HEK293 (cell line): ENCODE data around the gene ABI3BP.
"Not testable (repeated sequence)": the region's sequence is repeated elsewhere in the genome, so short reads cannot be mapped to it uniquely, and the experiment has no call there.

Source experiments
- CTCF ChIA-PET: fragments of 350-600 bp; formaldehyde crosslinking; extraction: SDS; loops from one replicate; lab custom pipeline; 2021; ENCODE audit warnings: antibody characterized with exemption; lab: Yijun Ruan, JAX
- POLR2A ChIA-PET: fragments of 300-600 bp; formaldehyde crosslinking; extraction: SDS; loops from one replicate; lab custom pipeline; 2020; ENCODE audit warnings: antibody characterized with exemption, inconsistent platforms; lab: Yijun Ruan, JAX
- H3K27ac ChIP-seq: fragments of 200-500 bp; sonication (Bioruptor generic); 2 replicates; pipeline ENCODE4 v1.5.1; 2014; ENCODE audit warnings: low read depth, low read length, control low read depth, inconsistent platforms; ENCODE audit errors: extremely low read depth
- H3K36me3 ChIP-seq, 2 experiments: fragments of 200-500 bp in 1 of 2; sonication (Bioruptor generic) in 1 of 2; 1 replicate in 1 of 2; 2 replicates in 1 of 2; pipeline ENCODE4 v1.5.1; 2014 to 2017; ENCODE audit warnings: inconsistent platforms in 2 of 2, low read length in 2 of 2; ENCODE audit not compliant: control insufficient read depth in 2 of 2, insufficient read depth in 1 of 2
- H3K4me1 ChIP-seq: fragments of 200-500 bp; sonication (Bioruptor generic); 2 replicates; pipeline ENCODE4 v1.5.1; 2014; ENCODE audit warnings: mild to moderate bottlenecking, low read length, inconsistent platforms; ENCODE audit not compliant: control insufficient read depth, insufficient read depth
- H3K4me3 ChIP-seq: 2 replicates; pipeline ENCODE4 v1.5.1; 2011; ENCODE audit warnings: low read depth, mild to moderate bottlenecking, control low read depth, low read length, moderate library complexity
- H3K9me3 ChIP-seq: fragments of 200-500 bp; sonication (Bioruptor generic); 2 replicates; pipeline ENCODE4 v1.5.1; 2014; ENCODE audit warnings: low read depth, low read length, inconsistent platforms; ENCODE audit not compliant: control insufficient read depth, insufficient read depth
- FEZF1 ChIP-seq: fragments of 450-650 bp; formaldehyde crosslinking; IDR thresholded peaks from 2 replicates; pipeline ENCODE4 v1.5.1; 2016; ENCODE audit warnings: missing biosample characterization, missing genetic modification characterization
- MZF1 ChIP-seq: fragments of 450-650 bp; formaldehyde crosslinking; IDR thresholded peaks from 2 replicates; pipeline ENCODE4 v1.5.1; 2017; ENCODE audit warnings: missing biosample characterization, missing genetic modification characterization, borderline replicate concordance
- PATZ1 ChIP-seq: fragments of 450-650 bp; formaldehyde crosslinking; IDR thresholded peaks from 2 replicates; pipeline ENCODE4 v1.5.1; 2016; ENCODE audit warnings: missing biosample characterization, missing genetic modification characterization
- PRDM1 ChIP-seq: fragments of 450-650 bp; formaldehyde crosslinking; IDR thresholded peaks from 2 replicates; pipeline ENCODE4; 2016; ENCODE audit warnings: missing biosample characterization, missing genetic modification characterization
- SETDB1 ChIP-seq: IDR thresholded peaks from one replicate; pipeline ENCODE4 v1.6.1; 2017; ENCODE audit warnings: mild to moderate bottlenecking, low read length, moderate library complexity, mixed read lengths; ENCODE audit not compliant: insufficient read length
- TCF7L2 ChIP-seq: IDR thresholded peaks from 2 replicates; pipeline ENCODE4 v1.6.1; 2011; ENCODE audit warnings: low read depth, mild to moderate bottlenecking, inconsistent platforms, low read length, moderate library complexity, borderline replicate concordance
- ZFP37 ChIP-seq: fragments of 450-650 bp; formaldehyde crosslinking; IDR thresholded peaks from 2 replicates; pipeline ENCODE4 v1.5.1; 2016; ENCODE audit warnings: missing biosample characterization, missing genetic modification characterization
- ZFP69B ChIP-seq: fragments of 450-650 bp; formaldehyde crosslinking; IDR thresholded peaks from 2 replicates; pipeline ENCODE4 v1.5.1; 2016; ENCODE audit warnings: missing biosample characterization, missing genetic modification characterization
- ZNF140 ChIP-seq: fragments of 450-650 bp; formaldehyde crosslinking; IDR thresholded peaks from 2 replicates; pipeline ENCODE4 v1.5.1; 2016; ENCODE audit warnings: missing biosample characterization, missing genetic modification characterization
- ZNF169 ChIP-seq: fragments of 450-650 bp; formaldehyde crosslinking; IDR thresholded peaks from 2 replicates; pipeline ENCODE4 v1.5.1; 2016; ENCODE audit warnings: missing biosample characterization, missing genetic modification characterization
- ZNF2 ChIP-seq: fragments of 450-650 bp; formaldehyde crosslinking; IDR thresholded peaks from 2 replicates; pipeline ENCODE4 v1.5.1; 2016; ENCODE audit warnings: missing biosample characterization, missing genetic modification characterization
- ZNF214 ChIP-seq: fragments of 450-650 bp; formaldehyde crosslinking; IDR thresholded peaks from 2 replicates; pipeline ENCODE4 v1.5.1; 2017; ENCODE audit warnings: missing biosample characterization, mild to moderate bottlenecking, missing genetic modification characterization, borderline replicate concordance
- ZNF24 ChIP-seq: fragments of 450-650 bp; formaldehyde crosslinking; IDR thresholded peaks from 2 replicates; pipeline ENCODE4 v1.5.1; 2016; ENCODE audit warnings: missing biosample characterization, missing genetic modification characterization
- ZNF248 ChIP-seq: fragments of 450-650 bp; formaldehyde crosslinking; IDR thresholded peaks from 2 replicates; pipeline ENCODE4 v1.5.1; 2017; ENCODE audit warnings: missing biosample characterization, missing genetic modification characterization
- ZNF544 ChIP-seq: fragments of 450-650 bp; formaldehyde crosslinking; IDR thresholded peaks from 2 replicates; pipeline ENCODE4 v1.5.0; 2017; ENCODE audit warnings: missing biosample characterization, missing genetic modification characterization
- ZNF548 ChIP-seq: fragments of 450-650 bp; formaldehyde crosslinking; IDR thresholded peaks from 2 replicates; pipeline ENCODE4 v1.5.1; 2016; ENCODE audit warnings: missing biosample characterization, missing genetic modification characterization
- ZNF600 ChIP-seq: fragments of 450-650 bp; formaldehyde crosslinking; IDR thresholded peaks from 2 replicates; pipeline ENCODE4 v1.5.1; 2016; ENCODE audit warnings: missing biosample characterization, missing genetic modification characterization
- ZNF830 ChIP-seq: fragments of 450-650 bp; IDR thresholded peaks from 2 replicates; pipeline ENCODE4 v1.5.0; 2018; ENCODE audit warnings: missing biosample characterization, missing genetic modification characterization, low read depth, mild to moderate bottlenecking, moderate library complexity
- ZSCAN16 ChIP-seq: fragments of 450-650 bp; formaldehyde crosslinking; IDR thresholded peaks from 2 replicates; pipeline ENCODE4 v1.5.1; 2016; ENCODE audit warnings: missing biosample characterization, missing genetic modification characterization
- TF ChIP-seq, protein P1 (sequence below): fragments of 450-650 bp; formaldehyde crosslinking; IDR thresholded peaks from 2 replicates; pipeline ENCODE4 v1.5.1; 2016; ENCODE audit warnings: missing biosample characterization, missing genetic modification characterization
- TF ChIP-seq, protein P2 (sequence below): fragments of 450-650 bp; formaldehyde crosslinking; IDR thresholded peaks from 2 replicates; pipeline ENCODE4 v1.5.1; 2017; ENCODE audit warnings: missing biosample characterization, missing genetic modification characterization

ABI3BP gene

DNA sequence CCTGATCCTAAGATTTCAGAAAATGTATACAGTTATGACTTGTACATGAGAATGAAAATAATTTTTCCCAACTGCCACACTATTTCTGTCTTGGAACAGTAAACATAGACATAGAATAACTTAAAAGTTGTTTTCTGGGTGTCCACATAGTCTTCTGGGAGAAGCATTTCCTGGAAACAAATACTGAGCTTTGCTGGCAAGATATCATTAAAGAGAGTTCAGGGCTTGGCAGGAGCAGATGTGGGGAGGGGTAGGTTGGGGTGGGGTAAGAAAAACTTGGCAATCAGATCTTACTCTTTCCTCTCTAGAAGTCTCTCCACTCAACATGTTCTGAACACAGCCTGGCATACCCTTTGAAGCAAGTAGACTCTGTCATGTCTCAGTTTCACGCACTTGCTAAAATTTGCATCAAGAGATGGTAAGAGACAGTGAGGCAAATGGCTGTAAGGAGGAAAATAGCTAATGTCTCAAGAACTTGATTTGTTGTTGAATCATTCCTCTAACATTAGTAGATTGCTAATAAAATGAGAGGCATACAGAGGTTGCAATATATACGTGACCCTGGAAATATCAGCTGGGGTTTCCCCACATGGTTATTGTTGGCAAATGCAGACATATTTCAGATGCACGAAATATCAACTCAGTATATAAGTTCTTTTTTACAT lies 27.3 kb upstream of the ABI3BP start (continued):
- TF ChIP-seq ZNF544: no peak
- TF ChIP-seq MZF1: no peak

DNA sequence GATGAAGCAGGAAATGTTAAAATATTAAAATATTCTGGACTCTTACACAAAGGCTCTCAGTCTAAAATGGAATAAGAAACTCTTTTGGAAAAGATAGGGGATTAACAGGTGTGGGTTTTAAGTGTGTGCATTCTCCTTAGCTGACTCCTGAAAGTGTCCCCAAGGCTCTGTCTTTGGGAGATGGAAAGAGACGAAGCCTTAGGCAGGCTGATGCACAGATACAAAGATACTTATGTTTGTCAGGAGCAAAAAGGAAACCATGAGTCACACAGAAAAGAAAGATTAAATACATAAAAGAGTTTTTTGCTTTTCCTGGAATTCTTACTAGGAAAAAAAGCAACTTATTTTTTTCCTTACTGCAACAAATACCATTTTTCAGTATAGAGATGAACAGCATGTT lies 23.8 kb upstream of the ABI3BP start:
- CTCF ChIA-PET: no interaction called here

DNA sequence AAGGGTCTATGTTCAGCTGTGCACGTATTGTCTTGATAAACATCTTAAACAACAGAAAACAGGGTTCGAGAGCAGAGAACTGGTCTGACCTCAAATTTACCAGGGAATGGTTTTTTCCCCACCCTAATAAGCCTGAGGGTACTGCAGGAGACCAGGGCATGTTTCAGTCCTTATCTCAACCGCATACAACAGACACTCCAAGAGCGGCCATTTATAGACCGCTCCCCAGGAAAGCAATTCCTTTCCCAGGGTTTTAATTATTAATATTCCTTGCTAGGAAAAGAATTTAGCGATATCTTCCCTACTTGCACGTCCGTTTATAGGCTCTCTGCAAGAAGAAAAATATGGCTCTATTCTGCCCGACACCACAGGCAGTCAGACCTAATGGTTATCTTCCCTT lies 19.1 kb upstream of the ABI3BP start:
- POLR2A ChIA-PET, H3K9me3 ChIP-seq, H3K4me1 ChIP-seq, H3K27ac ChIP-seq, H3K4me3 ChIP-seq, CTCF ChIA-PET, H3K36me3 ChIP-seq: not testable (repeated sequence)
- TF ChIP-seq SETDB1: peak; percentile 58

More for the DNA sequence above, 23.8 kb upstream of the ABI3BP start:
- Histone ChIP-seq H3K27ac (no peak overlapping the region), H3K9me3 (no peaks in the 10 kb centered on the region), H3K36me3 (no peaks in the 10 kb centered on the region), H3K4me1 (no peaks in the 10 kb centered on the region), H3K4me3 (no peak overlapping the region)
- POLR2A ChIA-PET: no interaction called here
- TF ChIP-seq ZNF169 (no peak), ZSCAN16 (tag by site-specific recombination) (no peak), ZNF830 (tag by site-specific recombination) (no peak), ZNF600 (tag by site-specific recombination) (no peak), PRDM1 (tag by site-specific recombination) (no peak), ZFP69B (tag by site-specific recombination) (no peak), ZNF548 (tag by site-specific recombination) (no peak), TCF7L2 (no peak), ZFP37 (tag by site-specific recombination) (no peak), ZNF2 (tag by site-specific recombination) (no peak), ZNF214 (tag by site-specific recombination) (no peak), ZNF24 (no peak), PATZ1 (tag by site-specific recombination) (no peak), ZNF248 (tag by site-specific recombination) (no peak), ZNF140 (tag by site-specific recombination) (no peak)
- TF ChIP-seq, protein P1, sequence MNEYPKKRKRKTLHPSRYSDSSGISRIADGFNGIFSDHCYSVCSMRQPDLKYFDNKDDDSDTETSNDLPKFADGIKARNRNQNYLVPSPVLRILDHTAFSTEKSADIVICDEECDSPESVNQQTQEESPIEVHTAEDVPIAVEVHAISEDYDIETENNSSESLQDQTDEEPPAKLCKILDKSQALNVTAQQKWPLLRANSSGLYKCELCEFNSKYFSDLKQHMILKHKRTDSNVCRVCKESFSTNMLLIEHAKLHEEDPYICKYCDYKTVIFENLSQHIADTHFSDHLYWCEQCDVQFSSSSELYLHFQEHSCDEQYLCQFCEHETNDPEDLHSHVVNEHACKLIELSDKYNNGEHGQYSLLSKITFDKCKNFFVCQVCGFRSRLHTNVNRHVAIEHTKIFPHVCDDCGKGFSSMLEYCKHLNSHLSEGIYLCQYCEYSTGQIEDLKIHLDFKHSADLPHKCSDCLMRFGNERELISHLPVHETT: no peak

DNA sequence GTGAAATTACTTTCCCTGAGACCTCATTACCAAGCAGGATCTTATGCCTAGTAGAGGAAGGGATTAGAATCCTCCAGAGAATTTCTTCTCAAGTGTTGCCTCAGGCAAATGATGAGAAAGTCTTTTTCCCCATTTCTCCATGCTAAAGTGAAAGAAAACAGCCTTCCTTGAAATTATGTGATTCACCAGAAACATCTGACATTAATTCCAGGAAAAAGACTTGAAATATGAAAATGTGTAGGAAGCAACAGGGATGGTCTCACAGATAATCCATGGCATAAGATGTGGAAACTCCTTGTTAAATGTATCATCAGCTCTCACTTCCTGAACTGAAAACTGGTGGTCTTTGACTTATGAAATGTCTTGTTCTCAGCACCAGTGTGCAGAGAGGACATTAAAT lies 17.9 kb upstream of the ABI3BP start:
- Histone ChIP-seq H3K4me3 (no peak overlapping the region), H3K36me3 (no peaks in the 10 kb centered on the region)
- TF ChIP-seq, protein P2, sequence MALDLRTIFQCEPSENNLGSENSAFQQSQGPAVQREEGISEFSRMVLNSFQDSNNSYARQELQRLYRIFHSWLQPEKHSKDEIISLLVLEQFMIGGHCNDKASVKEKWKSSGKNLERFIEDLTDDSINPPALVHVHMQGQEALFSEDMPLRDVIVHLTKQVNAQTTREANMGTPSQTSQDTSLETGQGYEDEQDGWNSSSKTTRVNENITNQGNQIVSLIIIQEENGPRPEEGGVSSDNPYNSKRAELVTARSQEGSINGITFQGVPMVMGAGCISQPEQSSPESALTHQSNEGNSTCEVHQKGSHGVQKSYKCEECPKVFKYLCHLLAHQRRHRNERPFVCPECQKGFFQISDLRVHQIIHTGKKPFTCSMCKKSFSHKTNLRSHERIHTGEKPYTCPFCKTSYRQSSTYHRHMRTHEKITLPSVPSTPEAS: no peak
- no peak for TF ChIP-seq FEZF1 (tag by site-specific recombination)
- no peak for TF ChIP-seq ZSCAN16 (tag by site-specific recombination)
- TF ChIP-seq, all 188 proteins: peak for 0
- no peaks in the 10 kb centered on the region for H3K9me3 ChIP-seq
- CTCF ChIA-PET: no interaction called here
- no peak overlapping the region for H3K27ac ChIP-seq
- H3K4me1 ChIP-seq: no peaks in the 10 kb centered on the region
- POLR2A ChIA-PET: no interaction called here
